ENCODE results near the gene DAPP1.

DAPP1 gene

DNA sequence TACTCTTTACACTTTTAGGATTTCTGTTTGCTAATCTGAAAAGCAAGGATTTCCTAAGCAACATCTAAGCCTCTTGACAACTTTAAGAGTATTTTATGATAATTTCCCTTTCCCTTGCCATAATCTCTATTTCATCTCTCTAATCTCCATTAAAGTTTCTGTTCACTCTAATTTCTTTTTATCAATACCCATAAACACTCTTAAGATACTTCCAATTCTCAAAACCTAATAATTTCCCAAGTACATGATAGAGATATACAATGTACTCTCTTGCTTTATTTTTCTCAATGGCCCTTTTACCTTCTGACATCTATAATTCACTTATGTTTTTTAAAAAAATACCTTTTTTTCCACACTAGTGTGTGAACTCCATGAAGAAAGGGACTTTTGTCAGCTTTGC lies 26.8 kb downstream of the DAPP1 start:
- TF ChIP-seq, protein P1, sequence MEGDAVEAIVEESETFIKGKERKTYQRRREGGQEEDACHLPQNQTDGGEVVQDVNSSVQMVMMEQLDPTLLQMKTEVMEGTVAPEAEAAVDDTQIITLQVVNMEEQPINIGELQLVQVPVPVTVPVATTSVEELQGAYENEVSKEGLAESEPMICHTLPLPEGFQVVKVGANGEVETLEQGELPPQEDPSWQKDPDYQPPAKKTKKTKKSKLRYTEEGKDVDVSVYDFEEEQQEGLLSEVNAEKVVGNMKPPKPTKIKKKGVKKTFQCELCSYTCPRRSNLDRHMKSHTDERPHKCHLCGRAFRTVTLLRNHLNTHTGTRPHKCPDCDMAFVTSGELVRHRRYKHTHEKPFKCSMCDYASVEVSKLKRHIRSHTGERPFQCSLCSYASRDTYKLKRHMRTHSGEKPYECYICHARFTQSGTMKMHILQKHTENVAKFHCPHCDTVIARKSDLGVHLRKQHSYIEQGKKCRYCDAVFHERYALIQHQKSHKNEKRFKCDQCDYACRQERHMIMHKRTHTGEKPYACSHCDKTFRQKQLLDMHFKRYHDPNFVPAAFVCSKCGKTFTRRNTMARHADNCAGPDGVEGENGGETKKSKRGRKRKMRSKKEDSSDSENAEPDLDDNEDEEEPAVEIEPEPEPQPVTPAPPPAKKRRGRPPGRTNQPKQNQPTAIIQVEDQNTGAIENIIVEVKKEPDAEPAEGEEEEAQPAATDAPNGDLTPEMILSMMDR (IDR thresholded peaks at IDR 0.05; ENCODE audit: low read depth, low read length, missing control alignments), result no peak
- no peak for DNase-seq (ENCODE audit: low read depth)
- no peak overlapping the region for H3K4me3 ChIP-seq (ENCODE audit: low read depth, low read length)

DNA sequence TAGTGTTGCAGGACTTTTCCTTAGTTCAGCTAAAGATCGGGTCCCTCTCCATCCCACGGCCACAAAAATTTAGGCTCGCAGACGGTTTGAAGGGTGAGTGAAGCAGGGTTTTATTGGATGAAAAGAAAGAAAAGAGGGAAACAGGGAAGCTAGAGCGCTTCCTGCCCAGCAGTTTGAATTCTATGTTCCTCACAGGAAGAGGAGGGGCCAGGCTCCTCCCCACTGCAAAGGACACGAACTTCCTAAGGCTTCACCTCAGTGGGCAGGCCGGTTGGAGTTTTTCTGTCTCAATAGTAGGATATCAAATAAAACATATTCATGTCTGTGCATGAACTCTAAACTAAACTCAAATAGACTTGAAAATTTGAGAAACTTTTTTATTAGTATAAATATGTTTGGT lies 27.4 kb downstream of the DAPP1 start:
- no peak for DNase-seq (ENCODE audit: low read depth)
- H3K4me3 ChIP-seq (ENCODE audit: low read depth, low read length), result no peak overlapping the region
- TF ChIP-seq, protein P1 (IDR thresholded peaks at IDR 0.05; ENCODE audit: low read depth, low read length, missing control alignments), result no peak

DNA sequence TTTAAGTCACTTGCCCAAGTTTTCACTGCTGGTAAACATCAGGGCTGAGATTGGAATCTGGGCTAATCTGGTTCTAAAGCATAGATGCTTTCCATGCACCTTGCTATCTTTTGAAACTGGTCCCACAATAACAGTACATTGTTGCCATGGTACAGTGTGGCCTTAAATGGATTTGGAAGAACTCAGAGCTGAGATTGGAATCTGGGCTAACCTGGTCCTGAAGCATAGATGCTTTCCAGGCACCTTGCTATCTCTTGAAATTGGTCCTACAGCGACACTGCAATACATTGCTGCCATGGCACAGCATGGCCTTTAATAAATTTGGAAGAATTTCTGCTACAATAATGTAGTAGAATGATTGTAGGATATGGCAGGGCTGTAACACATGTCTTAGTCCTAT lies 28.6 kb downstream of the DAPP1 start:
- TF ChIP-seq, protein P1 (IDR thresholded peaks at IDR 0.05; ENCODE audit: low read depth, low read length, missing control alignments), result no peak
- no peak overlapping the region for H3K4me3 ChIP-seq (ENCODE audit: low read depth, low read length)
- no peak for DNase-seq (ENCODE audit: low read depth)

DNA sequence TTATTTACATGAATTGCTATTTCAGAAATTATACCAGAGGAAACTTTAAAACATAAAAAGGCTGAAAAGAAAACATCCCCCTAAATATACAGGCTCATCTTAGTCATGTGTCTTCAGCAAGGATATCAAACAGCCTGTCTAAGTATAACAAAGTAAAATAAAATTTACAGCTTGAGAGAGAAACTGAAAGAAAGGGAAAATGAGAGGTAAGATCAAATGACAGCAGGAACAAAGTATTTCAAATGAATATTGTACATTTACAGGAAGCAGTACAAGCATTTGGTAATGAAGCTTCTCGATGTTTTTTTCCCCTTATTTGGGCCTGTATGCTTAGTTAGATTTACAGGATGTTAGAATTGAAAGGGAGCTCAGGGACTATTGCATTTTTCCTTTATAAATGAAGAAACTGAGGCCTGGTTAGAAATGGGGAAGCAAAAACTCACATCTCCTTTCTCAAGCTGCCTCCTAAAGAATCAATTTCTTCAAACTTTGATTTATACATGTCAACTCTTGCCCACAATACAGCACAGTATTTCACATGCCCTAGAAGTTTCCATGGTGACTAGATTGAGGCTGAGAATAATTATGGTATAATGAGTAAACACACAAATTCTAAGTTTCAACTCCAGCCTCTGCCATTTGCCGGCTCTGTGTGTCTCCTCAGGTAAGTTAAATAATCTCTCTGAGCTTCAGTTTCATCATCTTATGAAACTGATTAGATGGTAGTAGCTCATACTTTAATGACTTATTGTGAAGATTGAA lies 29.3 kb downstream of the DAPP1 start:
- TF ChIP-seq, protein P1 (IDR thresholded peaks at IDR 0.05; ENCODE audit: low read depth, low read length, missing control alignments), result no peak
- H3K4me3 ChIP-seq (ENCODE audit: low read depth, low read length), result no peak overlapping the region
- DNase-seq (ENCODE audit: low read depth), result no peak

DNA sequence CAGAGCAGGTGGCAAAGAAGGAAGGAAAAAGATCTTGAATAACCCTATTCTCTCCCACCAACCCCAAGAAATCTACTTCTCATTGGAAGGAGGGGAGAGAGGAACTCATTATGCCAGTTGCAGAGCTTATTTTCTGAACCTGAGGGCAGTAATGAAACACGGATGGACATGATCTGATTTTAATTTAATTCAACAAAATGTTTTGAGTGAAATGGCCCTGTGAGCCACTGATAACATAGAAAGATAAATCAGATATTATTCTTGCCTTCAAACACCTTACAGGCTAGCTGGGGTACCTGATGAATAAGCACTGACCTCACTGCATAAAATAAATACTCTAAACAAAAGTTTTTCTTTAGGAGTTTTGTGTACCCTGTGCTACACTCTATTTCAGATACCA lies 30.3 kb downstream of the DAPP1 start:
- DNase-seq (ENCODE audit: low read depth), result no peak
- no peak overlapping the region; the same call in 1 of the 2 replicates for H3K4me3 ChIP-seq (ENCODE audit: low read depth, low read length)
- TF ChIP-seq, protein P1 (IDR thresholded peaks at IDR 0.05; ENCODE audit: low read depth, low read length, missing control alignments), result no peak

DNA sequence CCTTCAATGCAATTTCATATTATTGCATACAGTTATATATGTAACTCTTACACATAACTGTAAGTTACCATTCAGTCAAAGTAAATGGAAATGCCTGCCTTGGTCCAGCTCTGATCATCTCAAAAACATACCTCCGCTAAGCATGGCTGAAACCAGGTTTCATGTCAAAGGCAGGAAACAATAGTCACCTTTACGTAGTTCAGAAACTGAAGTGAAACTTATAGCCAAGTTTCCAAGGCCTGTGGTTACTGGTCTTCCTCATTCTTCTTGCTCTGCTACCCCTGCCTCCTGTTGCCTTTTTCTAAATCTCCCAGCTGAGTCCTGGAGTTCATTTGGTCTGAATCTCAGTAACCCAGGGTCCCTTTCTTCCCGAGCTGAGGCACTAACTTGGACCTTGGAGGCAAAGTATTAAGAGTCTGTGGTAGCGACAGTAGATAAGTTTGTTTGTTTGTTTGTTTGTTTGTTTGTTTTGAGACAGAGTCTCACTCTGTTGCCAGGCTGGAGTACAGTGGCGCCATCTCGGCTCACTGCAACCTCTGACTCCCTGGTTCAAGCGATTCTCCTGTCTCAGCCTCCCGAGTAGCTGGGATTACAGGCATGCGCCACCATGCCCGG lies 30.8 kb downstream of the DAPP1 start:
- H3K4me3 ChIP-seq (ENCODE audit: low read depth, low read length), result no peak overlapping the region; the same call in 1 of the 2 replicates
- TF ChIP-seq, protein P1 (IDR thresholded peaks at IDR 0.05; ENCODE audit: low read depth, low read length, missing control alignments), result no peak
- DNase-seq (ENCODE audit: low read depth), result peak; percentile 83

All from GM12864 (cell line).